ENCODE results near the gene MGAT4D. TPM values are rescaled to one million over a fixed set of nuclear protein-coding genes. Genes with fewer than 3 reads are reported as not detected.
"Not testable (repeated sequence)": the region's sequence is repeated elsewhere in the genome, so short reads cannot be mapped to it uniquely, and the experiment has no call there.

MGAT4D gene
- total RNA-seq: not detected

DNA sequence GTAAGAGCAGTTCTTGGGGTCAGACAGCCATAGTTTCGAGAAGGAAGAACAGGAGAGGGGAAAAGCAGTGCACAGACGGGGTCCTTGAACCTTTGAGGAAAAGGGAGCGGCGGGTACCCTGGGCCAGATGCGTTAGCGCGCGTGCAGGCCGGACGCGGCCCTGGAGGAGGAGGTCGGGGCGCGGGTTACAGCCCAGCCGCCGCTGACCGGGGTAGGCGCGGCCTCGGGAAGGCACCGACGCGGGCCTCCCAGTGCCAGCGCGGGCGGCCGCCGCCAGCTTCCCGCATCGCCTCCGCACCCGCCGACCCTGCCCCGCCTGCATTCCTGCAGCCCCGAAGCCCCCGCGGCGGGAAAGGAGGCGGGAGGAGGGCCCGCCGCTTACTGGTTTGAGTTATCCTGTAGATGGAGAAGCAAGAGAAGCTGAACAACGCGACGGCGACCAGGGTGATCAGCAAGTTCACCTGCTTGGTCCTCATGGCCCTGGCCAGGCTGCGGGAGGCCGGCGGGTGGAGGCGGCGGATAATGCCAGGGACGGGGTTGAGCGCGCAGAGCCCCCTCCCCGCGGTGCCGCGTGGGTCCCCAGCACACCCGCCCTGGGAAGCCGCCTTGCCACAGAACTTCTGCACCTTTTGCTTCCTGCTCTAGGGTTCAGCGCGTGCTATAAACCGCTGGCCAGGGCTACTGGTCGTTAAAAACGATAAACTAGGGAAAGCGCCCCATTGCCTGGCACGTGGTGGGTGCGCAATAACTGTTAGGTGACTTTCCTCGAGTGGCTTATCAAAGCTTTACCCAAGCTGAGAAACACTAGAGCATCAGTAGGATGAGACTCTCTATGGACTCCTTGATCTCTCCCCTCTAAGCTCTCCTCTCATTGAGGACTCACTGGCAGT is at the start of gene MGAT4D:
Gene MGAT4D, minus strand, starts transcription at position 547 of the 890 bp plus-strand sequence. Its CDS starts 71 bp downstream, at position 476.
- Mint-ChIP-seq H3K4me3 (peak within 1 kb of the TSS; percentile 66), H3K9me3 (no peaks in the 10 kb centered on the region), H3K36me3 (peaks cover 2% of the 10 kb centered on the region), H3K27me3 (peaks cover 65% of the 10 kb centered on the region), H3K27ac (no peak within 1 kb of the TSS), H3K4me1 (peaks cover 6% of the 10 kb centered on the region)
- DNase-seq: peak; percentile 7

DNA sequence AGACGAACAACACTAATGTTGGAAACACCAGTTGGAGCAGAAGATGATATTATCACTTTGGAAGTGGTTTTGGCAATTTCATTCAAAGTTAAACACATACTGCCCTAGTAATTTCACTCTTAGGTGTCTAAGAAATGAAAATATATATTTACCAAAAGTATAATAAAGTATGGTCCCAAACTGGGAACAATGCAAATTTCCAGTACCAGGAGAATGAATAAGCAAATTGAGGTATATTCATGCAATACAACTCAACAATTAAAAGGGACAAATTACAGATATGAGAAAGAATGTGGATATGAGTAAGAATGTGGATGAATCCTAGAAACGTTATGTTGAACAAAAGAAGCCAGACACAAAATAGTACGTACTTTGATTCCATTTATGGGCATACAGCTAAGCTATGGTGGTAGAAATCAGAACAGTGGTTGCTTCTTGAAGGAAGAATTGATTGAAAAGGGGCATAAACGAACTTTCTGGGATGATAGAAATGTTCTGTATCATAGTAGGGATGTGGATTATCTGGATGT is 35.9 kb upstream of the MGAT4D start:
- Mint-ChIP-seq H3K4me1 (no peaks in the 10 kb centered on the region), H3K9me3 (no peaks in the 10 kb centered on the region), H3K4me3 (no peak overlapping the region), H3K27me3 (no peaks in the 10 kb centered on the region), H3K36me3 (peaks cover 7% of the 10 kb centered on the region), H3K27ac (no peak overlapping the region)
- no peak for DNase-seq

DNA sequence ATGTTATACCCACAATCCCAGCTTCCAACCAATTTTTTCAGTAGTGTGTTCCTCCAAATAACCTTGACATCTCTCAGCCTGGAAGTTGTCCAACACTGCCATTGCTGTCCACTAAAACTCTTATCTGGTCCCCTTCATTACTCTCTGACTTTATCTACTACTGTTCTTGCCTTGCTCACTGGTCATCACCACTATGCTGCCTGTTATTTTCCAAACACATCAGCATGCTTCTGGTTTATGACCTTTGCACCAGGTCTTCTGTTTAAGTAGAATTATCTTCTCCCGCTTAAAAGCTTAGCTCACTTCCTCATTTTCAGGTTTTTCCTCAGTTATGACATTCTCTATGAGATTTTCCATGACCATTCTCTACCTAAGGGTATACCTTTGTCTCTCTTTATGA is 31.3 kb upstream of the MGAT4D start:
- H3K36me3 Mint-ChIP-seq: peaks cover 18% of the 10 kb centered on the region
- H3K27me3 Mint-ChIP-seq: no peaks in the 10 kb centered on the region
- H3K4me3 Mint-ChIP-seq: no peak overlapping the region
- H3K27ac Mint-ChIP-seq: no peak overlapping the region
- no peak for DNase-seq
- peaks cover 9% of the 10 kb centered on the region for H3K4me1 Mint-ChIP-seq
- no peaks in the 10 kb centered on the region for H3K9me3 Mint-ChIP-seq

DNA sequence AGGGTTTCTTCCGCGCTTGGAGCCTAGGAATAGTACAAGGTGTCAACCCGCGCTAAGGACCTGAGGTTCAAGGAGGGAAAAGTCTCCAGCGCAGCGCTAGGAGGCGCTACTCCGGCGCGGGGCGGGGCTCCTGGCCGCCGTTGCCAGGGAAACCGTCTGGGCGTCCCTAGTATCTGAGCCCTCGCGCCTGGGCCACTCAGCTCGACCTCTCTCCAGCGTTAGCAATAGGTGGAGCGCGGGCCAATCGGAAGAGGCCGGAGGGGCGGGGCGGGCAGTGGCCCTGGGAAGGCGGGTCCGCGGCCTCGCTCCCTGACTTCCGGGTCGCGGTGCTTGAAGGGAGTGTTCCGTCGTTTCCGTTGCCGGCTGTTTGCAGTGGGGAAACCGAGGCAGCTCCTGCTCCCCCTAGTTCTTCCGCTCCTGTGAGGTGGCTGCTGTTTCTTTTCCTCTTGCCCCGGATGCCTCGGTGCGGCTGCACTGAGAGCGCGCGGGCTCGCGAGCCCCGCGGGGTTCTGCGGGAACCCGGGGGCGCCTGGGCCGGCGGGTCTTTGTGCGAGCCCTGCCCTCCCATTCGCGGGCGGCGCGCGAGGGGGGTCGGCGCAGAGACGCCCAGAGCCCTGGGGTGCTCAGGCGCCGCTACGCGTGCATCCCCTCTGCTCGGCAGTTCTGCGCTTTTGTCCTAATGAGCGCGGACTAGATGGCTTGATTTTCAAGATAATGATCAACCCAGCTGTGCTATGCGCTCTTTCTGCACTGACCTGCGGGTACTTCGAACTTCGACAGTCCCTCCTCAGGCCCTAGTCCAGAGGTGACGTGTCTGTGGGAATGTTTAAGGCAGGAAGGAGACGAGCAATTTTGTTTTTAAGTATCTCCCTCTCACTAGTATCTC is 26.0 kb upstream of the MGAT4D start, which contains the start of gene ELMOD2:
Gene ELMOD2, plus strand, starts transcription at position 312 of the 886 bp plus-strand sequence. CDS start 1,261 bp downstream, outside the sequence.
- Mint-ChIP-seq H3K27ac (peak within 1 kb of the TSS; percentile 74), H3K4me3 (peak within 1 kb of the TSS; percentile 89), H3K9me3 (no peaks in the 10 kb centered on the region), H3K36me3 (peaks cover 14% of the 10 kb centered on the region), H3K4me1 (peaks cover 16% of the 10 kb centered on the region), H3K27me3 (no peaks in the 10 kb centered on the region)
- DNase-seq: peak; percentile 99

DNA sequence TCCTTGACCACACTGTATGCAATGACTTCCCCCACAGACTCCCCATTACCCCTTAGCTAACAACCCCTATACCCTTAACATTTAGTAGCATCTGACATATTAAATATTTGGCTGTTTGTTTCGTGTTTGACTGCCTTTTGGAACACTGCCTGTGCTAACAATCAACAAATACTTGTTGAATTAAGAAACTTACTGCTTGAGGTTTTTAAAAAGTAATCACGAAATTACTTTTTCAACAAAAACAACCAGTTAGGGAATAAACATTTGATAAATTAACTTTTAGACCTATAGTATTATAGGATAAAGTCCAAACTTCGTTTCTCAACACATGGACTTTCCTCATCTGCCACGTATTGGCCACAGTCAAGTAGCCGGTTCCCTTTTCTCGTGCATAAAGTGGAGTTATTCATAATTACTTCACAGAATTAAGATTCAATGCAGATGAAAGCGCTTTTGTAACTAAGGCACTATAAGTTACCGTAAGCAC is 25.3 kb upstream of the MGAT4D start:
- Mint-ChIP-seq H3K27ac (peak overlapping the region; percentile 74), H3K9me3 (no peaks in the 10 kb centered on the region)
- DNase-seq: no peak

DNA sequence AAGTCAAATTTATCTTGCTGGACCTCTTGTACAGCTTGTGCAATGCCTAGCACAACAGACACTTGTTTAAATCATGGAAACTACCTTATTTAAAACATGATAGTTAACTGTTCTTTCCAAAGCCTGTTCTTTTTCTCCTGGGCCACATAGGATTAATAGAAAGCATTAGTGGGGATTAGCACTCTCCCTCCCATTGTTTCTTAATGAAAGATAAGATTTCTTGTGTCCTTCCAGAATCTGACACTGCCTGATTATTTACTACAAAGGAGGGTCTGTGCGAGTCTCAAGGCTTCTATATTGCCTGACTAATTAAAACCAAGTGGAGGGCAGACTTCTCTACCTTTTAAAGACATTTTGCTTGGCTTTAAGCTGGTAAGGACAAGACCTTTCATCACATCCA is 17.3 kb upstream of the MGAT4D start:
- Mint-ChIP-seq H3K27ac (no peak overlapping the region), H3K4me3 (no peak overlapping the region), H3K27me3 (peaks cover 11% of the 10 kb centered on the region), H3K9me3 (no peaks in the 10 kb centered on the region), H3K4me1 (no peaks in the 10 kb centered on the region), H3K36me3 (no peaks in the 10 kb centered on the region)
- DNase-seq: no peak

More for the DNA sequence above, 25.3 kb upstream of the MGAT4D start:
- H3K4me1 Mint-ChIP-seq: peaks cover 16% of the 10 kb centered on the region
- H3K4me3 Mint-ChIP-seq: peak overlapping the region; percentile 89
- peaks cover 14% of the 10 kb centered on the region for H3K36me3 Mint-ChIP-seq
- H3K27me3 Mint-ChIP-seq: no peaks in the 10 kb centered on the region

DNA sequence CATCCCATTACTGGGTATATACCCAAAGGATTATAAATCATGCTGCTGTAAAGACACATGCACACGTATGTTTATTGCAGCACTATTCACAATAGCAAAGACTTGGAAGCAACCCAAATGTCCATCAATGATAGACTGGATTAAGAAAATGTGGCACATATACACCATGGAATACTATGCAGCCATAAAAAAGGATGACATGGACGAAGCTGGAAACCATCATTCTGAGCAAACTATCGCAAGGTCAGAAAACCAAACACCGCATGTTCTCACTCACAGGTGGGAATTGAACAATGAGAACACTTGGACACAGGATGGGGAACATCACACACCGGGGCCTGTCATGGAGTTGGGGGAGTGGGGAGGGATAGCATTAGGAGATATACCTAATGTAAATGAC is 15.7 kb upstream of the MGAT4D start:
- not testable (repeated sequence) for H3K36me3 Mint-ChIP-seq, H3K9me3 Mint-ChIP-seq, H3K4me1 Mint-ChIP-seq, H3K4me3 Mint-ChIP-seq, DNase-seq, H3K27ac Mint-ChIP-seq
- peaks cover 22% of the 10 kb centered on the region for H3K27me3 Mint-ChIP-seq

DNA sequence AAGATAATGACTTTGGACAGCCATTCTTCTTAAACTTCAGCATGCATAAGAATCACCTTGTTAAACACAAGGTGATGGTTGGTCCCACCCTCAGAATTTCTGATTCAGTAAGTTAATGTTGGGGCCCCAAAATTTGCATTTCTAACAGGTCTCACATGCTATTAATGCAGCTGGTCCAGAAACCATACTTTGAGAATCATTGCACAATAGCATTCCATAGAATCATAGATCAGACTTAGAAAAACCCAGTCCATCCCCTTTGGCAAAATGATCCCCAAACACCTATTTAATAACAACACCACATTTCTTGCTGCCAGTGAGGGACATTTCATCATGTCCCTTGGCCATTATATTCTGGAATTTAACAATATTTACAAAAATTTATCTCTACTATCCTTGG is 6.2 kb upstream of the MGAT4D start:
- no peak overlapping the region for H3K27ac Mint-ChIP-seq
- no peaks in the 10 kb centered on the region for H3K4me1 Mint-ChIP-seq
- no peak overlapping the region for H3K4me3 Mint-ChIP-seq
- peaks cover 56% of the 10 kb centered on the region for H3K27me3 Mint-ChIP-seq
- no peak for DNase-seq
- no peaks in the 10 kb centered on the region for H3K9me3 Mint-ChIP-seq
- no peaks in the 10 kb centered on the region for H3K36me3 Mint-ChIP-seq

DNA sequence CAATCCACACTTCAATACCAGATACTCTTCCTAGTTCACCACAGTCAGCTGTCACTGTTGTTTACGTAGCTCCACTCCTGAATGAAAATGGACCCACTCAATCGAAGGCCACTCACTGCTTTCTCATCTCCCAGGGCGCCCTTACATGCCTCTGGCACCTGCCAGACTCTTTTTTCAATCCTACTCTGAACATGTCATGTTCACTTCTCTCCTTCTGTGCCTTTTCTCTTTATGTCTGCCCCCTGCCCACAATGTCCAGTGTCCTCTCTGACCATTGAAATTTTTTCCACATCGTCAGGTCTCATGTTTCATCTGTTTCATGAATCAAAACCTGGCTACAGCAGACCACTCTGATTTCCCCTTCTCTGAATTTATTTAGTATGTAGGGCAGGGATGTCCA is 1.3 kb upstream of the MGAT4D start:
- H3K36me3 Mint-ChIP-seq: peaks cover 2% of the 10 kb centered on the region
- H3K4me1 Mint-ChIP-seq: peaks cover 6% of the 10 kb centered on the region
- H3K27ac Mint-ChIP-seq: no peak overlapping the region
- no peaks in the 10 kb centered on the region for H3K9me3 Mint-ChIP-seq
- H3K4me3 Mint-ChIP-seq: no peak overlapping the region
- no peak for DNase-seq
- H3K27me3 Mint-ChIP-seq: peaks cover 77% of the 10 kb centered on the region

DNA sequence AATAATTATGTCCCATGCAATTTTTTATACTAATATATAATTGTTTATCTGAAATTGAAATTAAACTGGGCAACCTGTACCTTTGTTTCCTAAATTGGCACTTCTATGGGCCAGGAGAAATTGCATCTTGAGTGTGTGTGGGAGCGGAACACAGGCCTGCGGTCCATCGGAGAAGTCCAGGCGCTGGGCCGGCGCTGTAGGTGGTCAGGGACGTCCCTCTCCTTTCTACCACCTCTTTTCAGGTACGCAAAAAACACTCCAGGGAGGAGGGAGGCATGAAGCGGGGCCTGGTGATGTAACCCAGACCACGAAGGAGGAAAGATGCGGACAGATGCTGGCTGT is 717 bp downstream of the MGAT4D start:
- peaks cover 6% of the 10 kb centered on the region for H3K4me1 Mint-ChIP-seq
- no peak overlapping the region for H3K27ac Mint-ChIP-seq
- peak overlapping the region; percentile 66 for H3K4me3 Mint-ChIP-seq
- no peaks in the 10 kb centered on the region for H3K9me3 Mint-ChIP-seq
- peaks cover 2% of the 10 kb centered on the region for H3K36me3 Mint-ChIP-seq
- no peak for DNase-seq
- peaks cover 63% of the 10 kb centered on the region for H3K27me3 Mint-ChIP-seq

DNA sequence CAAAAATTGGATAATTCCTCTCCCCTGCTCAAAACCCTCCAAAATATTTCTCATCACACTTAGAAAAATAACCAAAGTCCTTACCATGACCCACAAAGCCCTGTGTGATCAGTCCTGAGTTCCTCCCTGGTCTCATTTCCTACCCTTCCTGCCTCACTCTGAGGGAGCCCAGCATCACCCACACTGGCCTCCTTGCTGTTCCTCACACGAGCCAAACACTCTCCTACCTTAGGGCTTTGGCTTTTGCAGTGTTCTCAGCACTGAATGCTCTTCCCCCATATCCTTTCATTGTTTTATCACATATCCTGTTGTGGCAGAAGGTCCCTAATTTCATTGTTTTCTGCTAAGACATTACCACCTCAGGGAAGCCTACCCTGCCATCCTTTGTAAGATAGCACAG is 12.2 kb downstream of the MGAT4D start:
- no peak overlapping the region for H3K4me3 Mint-ChIP-seq
- no peaks in the 10 kb centered on the region for H3K4me1 Mint-ChIP-seq
- peaks cover 10% of the 10 kb centered on the region for H3K27me3 Mint-ChIP-seq
- H3K36me3 Mint-ChIP-seq: no peaks in the 10 kb centered on the region
- peaks cover 6% of the 10 kb centered on the region for H3K9me3 Mint-ChIP-seq
- DNase-seq: no peak
- no peak overlapping the region for H3K27ac Mint-ChIP-seq

DNA sequence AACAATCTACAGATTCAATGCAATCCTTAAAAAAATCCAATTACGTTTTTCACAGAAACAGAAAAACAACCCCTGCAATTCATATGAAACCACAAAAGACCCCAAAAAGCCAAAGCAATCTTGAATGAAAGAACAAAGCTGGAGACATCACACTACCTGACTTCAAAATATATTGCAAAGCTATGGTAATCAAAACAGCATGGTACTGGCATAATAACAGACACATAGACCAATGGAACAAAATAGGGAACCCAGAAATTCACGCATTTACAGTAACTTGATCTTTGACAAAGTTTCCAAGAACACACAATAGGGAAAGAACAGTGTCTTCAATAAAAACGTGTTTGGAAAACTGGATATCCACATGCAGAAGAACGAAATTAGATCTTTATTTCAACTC is 14.6 kb downstream of the MGAT4D start:
- DNase-seq: no peak
- H3K4me3 Mint-ChIP-seq: no peak overlapping the region
- H3K9me3 Mint-ChIP-seq: peaks cover 6% of the 10 kb centered on the region
- no peaks in the 10 kb centered on the region for H3K4me1 Mint-ChIP-seq
- peaks cover 4% of the 10 kb centered on the region for H3K27me3 Mint-ChIP-seq
- H3K27ac Mint-ChIP-seq: no peak overlapping the region
- H3K36me3 Mint-ChIP-seq: no peaks in the 10 kb centered on the region

DNA sequence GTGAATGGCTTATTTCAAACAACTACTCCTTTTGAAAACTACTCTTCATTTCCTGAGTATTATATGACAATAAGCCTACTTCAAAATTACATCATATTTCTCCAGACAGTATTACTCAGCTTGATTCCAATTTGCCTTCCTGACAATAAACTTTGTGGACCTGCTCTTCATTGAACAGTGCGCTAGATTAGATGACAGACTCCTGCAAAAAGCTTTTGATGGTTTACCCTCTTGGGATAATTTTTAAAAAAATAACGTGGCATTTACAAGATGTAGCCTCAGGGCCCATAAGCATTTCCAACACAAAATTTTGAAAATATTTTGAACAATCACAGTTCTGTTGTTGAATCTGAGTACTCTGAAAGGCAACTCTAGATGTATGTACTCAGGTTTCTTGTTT is 25.9 kb downstream of the MGAT4D start:
- Mint-ChIP-seq H3K4me1 (no peaks in the 10 kb centered on the region), H3K9me3 (no peaks in the 10 kb centered on the region), H3K27ac (no peak overlapping the region), H3K4me3 (no peak overlapping the region), H3K36me3 (no peaks in the 10 kb centered on the region), H3K27me3 (peaks cover 24% of the 10 kb centered on the region)
- DNase-seq: no peak

DNA sequence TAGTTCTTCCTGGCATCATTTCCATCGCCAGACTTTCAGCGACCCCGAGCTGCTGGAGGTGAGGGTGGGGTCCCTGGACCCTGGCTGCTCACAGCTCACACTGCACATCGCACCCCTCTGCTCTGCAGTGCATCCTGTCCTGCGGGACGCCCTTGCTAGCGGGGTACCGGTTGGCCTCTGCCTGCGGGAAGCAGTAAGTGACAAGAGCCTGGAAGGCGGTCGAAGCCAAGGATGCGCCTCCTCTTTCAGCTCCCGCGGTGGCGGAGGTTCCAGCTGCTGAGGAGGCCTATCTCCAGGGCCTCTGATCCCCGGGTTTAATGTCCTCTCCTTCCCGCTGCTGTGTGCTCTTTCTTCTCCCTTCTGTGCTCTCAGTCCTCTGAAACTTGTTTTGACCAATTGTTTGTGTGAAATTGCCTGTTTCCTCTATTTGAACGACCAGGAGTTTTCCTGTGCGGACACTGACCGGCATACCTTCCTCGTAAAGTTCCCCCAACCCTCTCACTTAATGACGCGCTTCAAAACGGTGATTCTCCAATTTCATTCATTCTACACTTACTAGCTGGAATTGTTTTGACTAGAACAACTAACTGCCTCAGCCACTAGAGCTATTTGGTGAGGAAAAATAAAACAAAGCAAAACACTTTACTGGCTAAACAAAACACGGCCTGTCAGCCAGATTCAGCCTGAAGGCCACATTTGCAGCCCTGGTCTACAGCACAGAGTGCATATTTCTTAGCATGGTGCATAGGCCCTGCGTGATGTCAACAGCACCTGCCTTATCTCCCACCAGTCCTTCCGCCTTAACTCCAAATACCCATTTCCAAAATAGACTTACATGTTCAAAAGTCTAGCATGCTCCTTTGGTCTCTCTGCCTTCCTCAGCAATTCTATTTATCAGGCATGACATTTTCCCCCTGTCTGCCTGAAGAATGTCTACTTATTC is 28.0 kb downstream of the MGAT4D start:
- H3K36me3 Mint-ChIP-seq: no peaks in the 10 kb centered on the region
- no peak for DNase-seq
- H3K27ac Mint-ChIP-seq: no peak overlapping the region
- H3K9me3 Mint-ChIP-seq: no peaks in the 10 kb centered on the region
- H3K4me3 Mint-ChIP-seq: no peak overlapping the region
- peaks cover 27% of the 10 kb centered on the region for H3K27me3 Mint-ChIP-seq
- no peaks in the 10 kb centered on the region for H3K4me1 Mint-ChIP-seq

Data from activated naive CD8-positive, alpha-beta T cell treated with anti-CD3 and anti-CD28 coated beads for 36 hours (primary cell).